Endothelial cell of umbilical vein (primary cell): ENCODE measurements around the gene PDIA4. TPM values are rescaled to one million over a fixed set of nuclear protein-coding genes. Genes with fewer than 3 reads are reported as not detected.

Experiments used
- BruUV-seq: library from RNA; stranded (reverse); fragments of 400-500 nt; replicated peaks from 2 replicates; lab custom pipeline; 2021; lab: Mats Ljungman, UMichigan
- CTCF ChIA-PET: fragments of 300-600, 350-600 bp; sonication (Branson Sonifier 250); formaldehyde crosslinking; loops from one replicate; lab custom pipeline; 2021; ENCODE audit warnings: antibody characterized with exemption, inconsistent platforms; lab: Charles Lee
- POLR2A ChIA-PET: fragments of 300-600, 350-600 bp; sonication (Branson Sonifier 250); formaldehyde crosslinking; loops from one replicate; lab custom pipeline; 2021; ENCODE audit warnings: antibody characterized with exemption, inconsistent platforms; lab: Charles Lee
- DNase-seq: peaks from one replicate; pipeline ENCODE4 v3.0.0-alpha.2; 2011; ENCODE audit warnings: low read depth, low spot score
- FAIRE-seq: peaks from 2 replicates; lab custom pipeline; 2011; peaks lifted over from hg19 to GRCh38; lab: Jason Lieb, UNC
- H2AFZ ChIP-seq: 2 replicates; pipeline ENCODE4 v1.6.0; 2012; ENCODE audit warnings: low read depth, low read length, control low read depth, inconsistent platforms
- H3K27ac ChIP-seq: 2 replicates; pipeline ENCODE4 v1.5.1; 2011; ENCODE audit warnings: low read depth, mild to moderate bottlenecking, control low read depth, low read length, moderate library complexity; ENCODE audit not compliant: insufficient read depth
- H3K27me3 ChIP-seq, 2 experiments: 2 replicates each; pipeline versions ENCODE4 v1.6.0 to v1.6.1; 2011; ENCODE audit warnings: low read length in 2 of 2, mixed read lengths in 1 of 2; ENCODE audit not compliant: control insufficient read depth in 2 of 2, insufficient read depth in 2 of 2
- H3K36me3 ChIP-seq, 2 experiments: 2 replicates in 1 of 2; 3 replicates in 1 of 2; pipeline ENCODE4 v1.5.1; 2011; ENCODE audit warnings: low read length in 2 of 2, mild to moderate bottlenecking in 1 of 2, moderate library complexity in 1 of 2; ENCODE audit not compliant: control insufficient read depth in 2 of 2, insufficient read depth in 2 of 2; ENCODE audit errors: extremely low read depth in 1 of 2
- H3K4me1 ChIP-seq: 3 replicates; pipeline ENCODE4 v1.5.1; 2011; ENCODE audit warnings: mild to moderate bottlenecking, low read length; ENCODE audit not compliant: control insufficient read depth, insufficient read depth; ENCODE audit errors: extremely low read depth
- H3K4me2 ChIP-seq: 2 replicates; pipeline ENCODE4 v1.6.1; 2011; ENCODE audit warnings: low read length, control low read depth, mixed read lengths; ENCODE audit not compliant: insufficient read depth
- H3K4me3 ChIP-seq, 3 experiments: fragments of 200-600 bp in 1 of 3; sonication (generic), shearing (Covaris generic) in 1 of 3; replicated peaks in 1 of 3; 2 replicates each; pipeline ENCODE4 v1.5.1; 2011 to 2016; ENCODE audit warnings: control low read depth in 3 of 3, low read length in 3 of 3, mild to moderate bottlenecking in 2 of 3, inconsistent platforms in 1 of 3, low read depth in 1 of 3, moderate library complexity in 1 of 3; ENCODE audit not compliant: insufficient read depth in 1 of 3
- H3K79me2 ChIP-seq: 2 replicates; pipeline ENCODE4 v1.6.0; 2012; ENCODE audit warnings: low read length, inconsistent platforms; ENCODE audit not compliant: control insufficient read depth, insufficient read depth
- H3K9ac ChIP-seq: replicated peaks from 2 replicates; pipeline ENCODE3; 2011; ENCODE audit warnings: low read length, control low read depth; ENCODE audit not compliant: insufficient read depth; ENCODE audit errors: extremely low read depth
- H3K9me1 ChIP-seq: replicated peaks from 3 replicates; pipeline ENCODE4 v1.6.0; 2011; ENCODE audit warnings: mild to moderate bottlenecking, low read length; ENCODE audit not compliant: control insufficient read depth, insufficient read depth; ENCODE audit errors: extremely low read depth
- H3K9me3 ChIP-seq: replicated peaks from 2 replicates; pipeline ENCODE4 v1.5.1; 2012; ENCODE audit warnings: low read length, inconsistent platforms; ENCODE audit not compliant: control insufficient read depth, insufficient read depth
- H4K20me1 ChIP-seq: replicated peaks from 2 replicates; pipeline ENCODE3; 2011; ENCODE audit warnings: mild to moderate bottlenecking, low read length; ENCODE audit not compliant: control insufficient read depth, insufficient read depth; ENCODE audit errors: extremely low read depth
- FOS ChIP-seq: IDR thresholded peaks from 2 replicates; pipeline ENCODE4 v1.6.1; 2011; ENCODE audit warnings: mild to moderate bottlenecking, low read length, moderate library complexity, borderline replicate concordance; ENCODE audit not compliant: insufficient read depth
- JUN ChIP-seq: IDR thresholded peaks from 2 replicates; pipeline ENCODE4 v1.6.1; 2011; ENCODE audit warnings: borderline replicate concordance, low read depth; ENCODE audit not compliant: insufficient read length, insufficient read depth
- MAX ChIP-seq: IDR thresholded peaks from 2 replicates; pipeline ENCODE4 v1.6.1; 2011; ENCODE audit not compliant: insufficient read depth, insufficient read length
- MYC ChIP-seq: IDR thresholded peaks from one replicate; pipeline ENCODE4 v1.6.1; 2011; ENCODE audit warnings: mild to moderate bottlenecking, low read depth, low read length
- POLR2A ChIP-seq: IDR thresholded peaks from 2 replicates; pipeline ENCODE4 v1.6.1; 2012; ENCODE audit warnings: low read depth, mild to moderate bottlenecking, control low read depth, low read length
- POLR2AphosphoS5 ChIP-seq: IDR thresholded peaks from 2 replicates; pipeline ENCODE4 v1.6.1; 2012; ENCODE audit warnings: low read depth, mild to moderate bottlenecking, control low read depth, low read length, moderate library complexity; ENCODE audit not compliant: insufficient read depth
- dilution Hi-C: fragments of 300-500 bp; cut with MboI; formaldehyde crosslinking; loops from one replicate; pipeline ENCODE4 v1.15.0; 2019; ENCODE audit warnings: low sequenced_read_pairs; ENCODE audit not compliant: extremely low pct_ligation_motif_present
- intact Hi-C: fragments of 100-400 bp; cut with micrococcal nuclease; formaldehyde crosslinking; loops from one replicate; pipeline ENCODE4 v1.10.0; 2022
- polyA plus RNA-seq, 4 experiments: library from polyadenylated mRNA; depleted of rRNA in 3 of 4; stranded (reverse) in 3 of 4; unstranded in 1 of 4; fragments of >200 nt; gene quantifications; 2 replicates each; pipeline versions ENCODE4 v1.2.1 to v1.2.3, GENCODE V29; 2011 to 2012; ENCODE audit warnings: missing spikeins in 1 of 4
- total RNA-seq: library from RNA; stranded (reverse); gene quantifications from 2 replicates; pipeline ENCODE4 v1.2.3, GENCODE V29; 2021

The PDIA4 gene
- total and polyA plus RNA-seq, 2 donors (not counting 3 experiments of a cell fraction or from before 2014, with no cell fraction given): 217 to 308 TPM

GRCh38 chr7:148967032-148967372, 61.3 kb downstream of the PDIA4 start:
- BruUV-seq: no TSS peak
- TF ChIP-seq JUN: no peak
- TF ChIP-seq MYC: no peak
- TF ChIP-seq POLR2AphosphoS5: no peak
- no peak for TF ChIP-seq FOS
- TF ChIP-seq POLR2A: no peak
- no peak for TF ChIP-seq MAX
- Histone ChIP-seq H3K36me3 (no peaks in the 10 kb centered on the region), H3K9me1 (no peaks in the 10 kb centered on the region), H2AFZ (peak overlapping the region; percentile 46), H3K27me3 (no peaks in the 10 kb centered on the region), H3K9ac (no peak overlapping the region), H3K79me2 (no peaks in the 10 kb centered on the region), H4K20me1 (no peaks in the 10 kb centered on the region), H3K4me1 (peaks cover 12% of the 10 kb centered on the region), H3K4me2 (no peak overlapping the region), H3K9me3 (no peaks in the 10 kb centered on the region), H3K27ac (no peak overlapping the region), H3K4me3 (no peak overlapping the region)
- ChIA-PET CTCF (interaction anchor here (0.8 to 1.6 kb wide), 8 partner anchors 9 to 702 kb away, joined by 3 to 18 read pairs (median 6); no protein-coding TSS in a partner anchor), POLR2A (no interaction called here)
- no peak for FAIRE-seq
- intact Hi-C loops: loop anchor here (2.0 to 10.0 kb wide), 2 partner anchors 152 to 704 kb away; no protein-coding TSS in a partner anchor
- DNase-seq: no peak
- dilution Hi-C loops: no loop called here

GRCh38 chr7:148964483-148965267, 63.6 kb downstream of the PDIA4 start:
- Histone ChIP-seq H3K9ac (no peak overlapping the region), H3K4me2 (peak overlapping the region; percentile 88), H3K27ac (peak overlapping the region; percentile 50), H3K4me1 (peaks cover 12% of the 10 kb centered on the region), H4K20me1 (no peaks in the 10 kb centered on the region), H3K4me3 (no peak overlapping the region), H3K9me1 (no peaks in the 10 kb centered on the region), H3K9me3 (no peaks in the 10 kb centered on the region), H3K27me3 (no peaks in the 10 kb centered on the region), H3K36me3 (no peaks in the 10 kb centered on the region), H2AFZ (peak overlapping the region; percentile 78), H3K79me2 (no peaks in the 10 kb centered on the region)
- no TSS peak for BruUV-seq
- TF ChIP-seq JUN: no peak
- CTCF ChIA-PET: interaction anchor here (1.0 to 3.9 kb wide), 9 partner anchors 10 to 460 kb away, joined by 3 to 37 read pairs (median 13); partner anchors contain the start of genes CUL1 and ZNF783
- POLR2A ChIA-PET: no interaction called here
- peak; percentile 14 for DNase-seq
- dilution Hi-C loops (no loop called here), intact Hi-C loops (loop anchor here (10.0 kb wide), 1 partner anchor 150 kb away; no protein-coding TSS in a partner anchor)
- FAIRE-seq: no peak
